Measurements from ENCODE around the gene TCEAL9.

- TF ChIP-seq FOS (IDR thresholded peaks at IDR 0.05; ENCODE audit: low read depth, low read length) = no peak
- TF ChIP-seq RAD21 (IDR thresholded peaks at IDR 0.05; ENCODE audit: low read length) = no peak
- no peak for TF ChIP-seq CTCF (conservative IDR thresholded peaks at IDR 0.05; ENCODE audit: low read depth, low read length)
These were observed 46.3 kb upstream of the TCEAL9 start for GRCh38 chrX:103309860-103310554.

Measured in IMR-90 (cell line).